Neural progenitor cell (in vitro differentiated cells): ENCODE data around the gene SLC19A1.

Source experiments
- EZH2 ChIP-seq: fragments of 200-600 bp; sonication (generic); IDR thresholded peaks from 2 replicates; pipeline ENCODE4 v1.6.1; 2017; ENCODE audit warnings: antibody characterized with exemption, mild to moderate bottlenecking, moderate library complexity
- TF ChIP-seq, protein P1 (sequence below): fragments of 200-600 bp; sonication (generic); IDR thresholded peaks from 2 replicates; pipeline ENCODE4 v1.5.1; 2017; ENCODE audit warnings: antibody characterized with exemption, mild to moderate bottlenecking

DNA sequence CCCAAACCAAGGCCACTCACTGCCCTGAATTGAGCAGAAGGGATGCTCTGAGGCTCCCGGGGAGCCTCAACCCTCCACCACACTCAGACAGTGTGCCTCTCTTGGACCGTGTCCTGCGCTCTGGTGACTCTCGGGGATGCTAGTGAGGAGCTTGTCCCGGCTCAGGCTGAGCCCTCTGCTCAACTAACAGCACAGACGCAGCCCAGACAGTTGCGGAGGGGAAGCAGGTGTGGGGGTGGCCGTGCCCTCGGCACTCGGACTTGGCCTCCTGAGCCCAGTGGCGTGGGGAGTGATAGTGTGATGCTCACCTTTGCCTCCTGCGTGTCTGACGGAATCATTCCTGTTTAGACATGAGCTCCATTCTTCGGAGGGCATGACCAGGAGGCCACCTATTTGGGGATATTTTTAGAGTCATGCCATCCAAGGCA is 15.4 kb upstream of the SLC19A1 start:
- TF ChIP-seq, protein P1, sequence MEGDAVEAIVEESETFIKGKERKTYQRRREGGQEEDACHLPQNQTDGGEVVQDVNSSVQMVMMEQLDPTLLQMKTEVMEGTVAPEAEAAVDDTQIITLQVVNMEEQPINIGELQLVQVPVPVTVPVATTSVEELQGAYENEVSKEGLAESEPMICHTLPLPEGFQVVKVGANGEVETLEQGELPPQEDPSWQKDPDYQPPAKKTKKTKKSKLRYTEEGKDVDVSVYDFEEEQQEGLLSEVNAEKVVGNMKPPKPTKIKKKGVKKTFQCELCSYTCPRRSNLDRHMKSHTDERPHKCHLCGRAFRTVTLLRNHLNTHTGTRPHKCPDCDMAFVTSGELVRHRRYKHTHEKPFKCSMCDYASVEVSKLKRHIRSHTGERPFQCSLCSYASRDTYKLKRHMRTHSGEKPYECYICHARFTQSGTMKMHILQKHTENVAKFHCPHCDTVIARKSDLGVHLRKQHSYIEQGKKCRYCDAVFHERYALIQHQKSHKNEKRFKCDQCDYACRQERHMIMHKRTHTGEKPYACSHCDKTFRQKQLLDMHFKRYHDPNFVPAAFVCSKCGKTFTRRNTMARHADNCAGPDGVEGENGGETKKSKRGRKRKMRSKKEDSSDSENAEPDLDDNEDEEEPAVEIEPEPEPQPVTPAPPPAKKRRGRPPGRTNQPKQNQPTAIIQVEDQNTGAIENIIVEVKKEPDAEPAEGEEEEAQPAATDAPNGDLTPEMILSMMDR: no peak
- TF ChIP-seq EZH2: no peak
